CD4-positive, alpha-beta T cell (primary cell): ENCODE measurements around the gene DCUN1D1. TPM values are rescaled to one million over a fixed set of nuclear protein-coding genes. Genes with fewer than 3 reads are reported as not detected.

ENCODE experiments used
- ATAC-seq: fragments of 200-7000 bp; cut with Tn5 transposase; one replicate; pipeline ENCODE4 v1.10.0; 2022; ENCODE audit warnings: mild to moderate bottlenecking; ENCODE audit not compliant: poor library complexity
- CTCF ChIA-PET: fragments of 350-600 bp; sonication (Branson Sonifier 250); formaldehyde crosslinking; loops from one replicate; lab custom pipeline; 2021; ENCODE audit warnings: antibody characterized with exemption, inconsistent platforms; lab: Charles Lee
- POLR2A ChIA-PET: fragments of 350-600 bp; sonication (Branson Sonifier 250); formaldehyde crosslinking; loops from one replicate; lab custom pipeline; 2021; ENCODE audit warnings: antibody characterized with exemption, inconsistent platforms; lab: Charles Lee
- DNase-seq, 14 experiments: peaks; one replicate each; pipeline ENCODE4 v3.0.0-alpha.2; 2013 to 2020; ENCODE audit warnings: mixed read lengths in 2 of 14
- H3K27ac ChIP-seq, 2 donors: one replicate each; pipeline versions ENCODE4 v1.5.1 to v1.7.0; 2013; ENCODE audit warnings: low read length in 2 of 2, low read depth in 1 of 2, mild to moderate bottlenecking in 1 of 2
- H3K27me3 ChIP-seq, 2 experiments: 1 replicate in 1 of 2; 2 replicates in 1 of 2; pipeline versions ENCODE4 v1.6.1 to v1.7.0; 2013; ENCODE audit warnings: low read length in 2 of 2, control low read depth in 1 of 2, mild to moderate bottlenecking in 1 of 2, moderate library complexity in 1 of 2; ENCODE audit not compliant: insufficient read depth in 2 of 2, control insufficient read depth in 1 of 2
- H3K36me3 ChIP-seq: one replicate; pipeline ENCODE4 v1.6.1; 2013; ENCODE audit warnings: low read length, control low read depth; ENCODE audit not compliant: insufficient read depth
- H3K4me1 ChIP-seq: one replicate; pipeline ENCODE4 v1.6.1; 2013; ENCODE audit warnings: low read length, control low read depth; ENCODE audit not compliant: insufficient read depth
- H3K4me3 ChIP-seq: one replicate; pipeline ENCODE4 v1.5.1; 2013; ENCODE audit warnings: mild to moderate bottlenecking, low read length, moderate library complexity
- H3K9me3 ChIP-seq, 2 experiments: 1 replicate in 1 of 2; 2 replicates in 1 of 2; pipeline versions ENCODE4 v1.6.1 to v1.7.0; 2013; ENCODE audit warnings: low read length in 2 of 2, mild to moderate bottlenecking in 2 of 2, control low read depth in 1 of 2, moderate library complexity in 1 of 2; ENCODE audit not compliant: control insufficient read depth in 1 of 2, insufficient read depth in 1 of 2
- H3K27ac Mint-ChIP-seq: one replicate; pipeline ENCODE4 v1.8.0; 2020; ENCODE audit warnings: mixed read lengths
- H3K27me3 Mint-ChIP-seq: one replicate; pipeline ENCODE4 v1.8.0; 2021; ENCODE audit warnings: mixed read lengths
- H3K36me3 Mint-ChIP-seq: one replicate; pipeline ENCODE4 v1.8.0; 2021; ENCODE audit warnings: low read depth, mixed read lengths
- H3K4me1 Mint-ChIP-seq: one replicate; pipeline ENCODE4 v1.8.0; 2021; ENCODE audit warnings: low read depth, mixed read lengths
- H3K4me3 Mint-ChIP-seq: one replicate; pipeline ENCODE4 v1.8.0; 2020; ENCODE audit warnings: mild to moderate bottlenecking, mixed read lengths
- H3K9me3 Mint-ChIP-seq: one replicate; pipeline ENCODE4 v1.8.0; 2020; ENCODE audit warnings: mixed read lengths
- intact Hi-C, 2 experiments: fragments of 100-400 bp; cut with DNase I in 1 of 2; cut with micrococcal nuclease in 1 of 2; formaldehyde crosslinking; loops; one replicate each; pipeline versions ENCODE4 v1.15.1 to v1.9.0; 2023 to 2025; cut with DNase I, micrococcal nuclease
- polyA plus RNA-seq, 2 donors: library from polyadenylated mRNA; unstranded; fragments of 120-200 nt; gene quantifications; one replicate each; pipeline ENCODE4 v1.2.1, GENCODE V29; 2013
- total RNA-seq, 174 experiments: library from RNA in 2 of 174; stranded (reverse) in 2 of 174; gene quantifications; one replicate each; pipeline ENCODE4 v1.2.3 and lab custom pipeline; 2021 to 2026
- TF ChIP-seq, protein P1 (sequence below): fragments of 200-600 bp; IDR thresholded peaks from one replicate; pipeline ENCODE4 v1.8.0; 2022; ENCODE audit warnings: antibody characterized with exemption, mild to moderate bottlenecking

Gene DCUN1D1
- total RNA-seq (10 to 100 TPM; 35.4 to 38.9 TPM), total RNA-seq (lab: John Stamatoyannopoulos, UW) (32.4 to 87.2 (median 58.5) reads per million in 172 experiments)
- 15.4 TPM for polyA plus RNA-seq (2013, experiment 1 of 2)
- 18.1 TPM for polyA plus RNA-seq (2013, experiment 2 of 2)

DNA sequence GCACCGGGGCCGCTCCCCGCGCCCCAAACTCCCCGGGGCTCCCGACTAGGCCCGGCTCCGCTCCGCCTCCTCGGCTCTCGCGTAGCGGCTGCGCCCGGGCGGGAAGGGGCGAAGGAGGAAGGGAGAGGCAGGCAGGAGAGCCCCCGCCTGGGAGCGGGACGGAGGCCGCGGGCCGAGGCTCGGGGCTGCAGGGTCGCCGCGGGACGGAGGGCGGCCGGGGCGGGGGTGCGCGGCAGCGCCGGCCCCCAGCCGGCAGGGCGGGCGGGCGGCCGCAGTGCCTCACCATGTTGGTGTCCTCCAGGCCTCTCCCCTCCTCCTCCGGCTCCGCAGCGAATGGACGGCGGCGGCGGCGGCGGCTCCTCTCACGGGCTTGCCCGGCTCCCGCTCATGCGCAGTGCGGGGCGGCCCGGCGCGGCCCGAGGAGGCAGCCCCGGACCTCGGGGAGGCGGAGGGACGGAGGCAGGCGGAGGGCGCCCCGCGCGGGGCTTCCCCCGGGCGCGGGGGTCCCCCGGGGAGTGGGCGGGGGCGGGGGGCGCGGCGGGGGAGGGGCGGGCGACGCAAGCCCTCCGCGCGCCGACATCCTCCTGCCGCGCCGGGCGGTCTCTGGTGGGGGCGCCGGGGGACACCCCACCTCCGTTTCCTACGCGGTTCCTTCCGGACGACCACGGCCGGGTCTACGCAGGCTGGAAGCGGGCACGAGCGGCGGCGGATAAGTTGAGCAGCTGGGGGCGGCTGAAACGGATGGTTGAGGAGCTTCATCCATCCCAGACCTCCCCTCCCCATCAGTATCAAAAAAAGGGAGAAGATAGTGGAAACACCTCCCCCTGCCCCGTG, at the start of gene DCUN1D1:
Gene DCUN1D1, minus strand, starts transcription at position 335 of the 834 bp plus-strand sequence. Its CDS starts 49 bp downstream, at position 286.
- Mint-ChIP-seq H3K9me3 (no peaks in the 10 kb centered on the region), H3K27me3 (no peaks in the 10 kb centered on the region), H3K27ac (peak within 1 kb of the TSS; percentile 82), H3K4me1 (peaks cover 44% of the 10 kb centered on the region), H3K36me3 (peaks cover 9% of the 10 kb centered on the region), H3K4me3 (peak within 1 kb of the TSS; percentile 97)
- TF ChIP-seq, protein P1, sequence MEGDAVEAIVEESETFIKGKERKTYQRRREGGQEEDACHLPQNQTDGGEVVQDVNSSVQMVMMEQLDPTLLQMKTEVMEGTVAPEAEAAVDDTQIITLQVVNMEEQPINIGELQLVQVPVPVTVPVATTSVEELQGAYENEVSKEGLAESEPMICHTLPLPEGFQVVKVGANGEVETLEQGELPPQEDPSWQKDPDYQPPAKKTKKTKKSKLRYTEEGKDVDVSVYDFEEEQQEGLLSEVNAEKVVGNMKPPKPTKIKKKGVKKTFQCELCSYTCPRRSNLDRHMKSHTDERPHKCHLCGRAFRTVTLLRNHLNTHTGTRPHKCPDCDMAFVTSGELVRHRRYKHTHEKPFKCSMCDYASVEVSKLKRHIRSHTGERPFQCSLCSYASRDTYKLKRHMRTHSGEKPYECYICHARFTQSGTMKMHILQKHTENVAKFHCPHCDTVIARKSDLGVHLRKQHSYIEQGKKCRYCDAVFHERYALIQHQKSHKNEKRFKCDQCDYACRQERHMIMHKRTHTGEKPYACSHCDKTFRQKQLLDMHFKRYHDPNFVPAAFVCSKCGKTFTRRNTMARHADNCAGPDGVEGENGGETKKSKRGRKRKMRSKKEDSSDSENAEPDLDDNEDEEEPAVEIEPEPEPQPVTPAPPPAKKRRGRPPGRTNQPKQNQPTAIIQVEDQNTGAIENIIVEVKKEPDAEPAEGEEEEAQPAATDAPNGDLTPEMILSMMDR = no peak
- ChIA-PET CTCF (no interaction called here), POLR2A (interaction anchor here (0.9 to 1.5 kb wide), 4 partner anchors 9 to 187 kb away, joined by 3 to 5 read pairs (median 4); partner anchors contain the start of genes ATP11B and MCCC1)
- DNase-seq = peak; percentile 78 to 94 (median 86)
- ATAC-seq = peak; percentile 85
- Histone ChIP-seq H3K9me3 (no peaks in the 10 kb centered on the region), H3K27ac (peak within 1 kb of the TSS in 1 of 2 donors; percentile 39), H3K4me1 (peaks cover 31% of the 10 kb centered on the region), H3K27me3 (no peaks in the 10 kb centered on the region), H3K4me3 (peak within 1 kb of the TSS; percentile 93), H3K36me3 (no peaks in the 10 kb centered on the region)
- intact Hi-C loops = loop anchor here in 1 of 2 experiments (5.0 to 10.0 kb wide), 2 partner anchors 73 to 1194 kb away; partner anchors contain the start of gene AP2M1

DNA sequence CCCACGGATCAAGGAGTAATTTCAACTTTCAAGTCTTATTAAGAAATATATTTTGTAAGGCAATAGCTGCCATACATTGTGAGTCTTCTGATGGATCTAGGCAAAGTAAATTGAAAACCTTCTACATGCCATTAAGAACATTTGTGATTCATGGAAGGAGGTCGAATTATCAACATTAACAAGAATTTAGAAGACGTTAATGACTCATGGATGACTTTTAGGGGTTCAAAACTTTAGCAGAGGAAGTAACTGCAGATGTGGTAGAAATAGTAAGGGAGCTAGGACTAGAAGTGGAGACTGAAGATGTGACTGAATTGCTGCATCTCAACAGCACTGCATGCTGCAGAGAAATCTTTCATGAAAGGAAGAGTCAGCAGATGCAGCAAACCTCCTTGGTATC, 48.1 kb upstream of the DCUN1D1 start:
- Mint-ChIP-seq H3K9me3 (no peaks in the 10 kb centered on the region), H3K27me3 (no peaks in the 10 kb centered on the region), H3K36me3 (peaks cover 82% of the 10 kb centered on the region), H3K4me1 (no peaks in the 10 kb centered on the region), H3K27ac (no peak overlapping the region), H3K4me3 (no peak overlapping the region)
- H3K4me1 ChIP-seq = no peaks in the 10 kb centered on the region
- DNase-seq = no peak
- no peaks in the 10 kb centered on the region for H3K9me3 ChIP-seq
- ChIA-PET CTCF (no interaction called here), POLR2A (no interaction called here)
- no peaks in the 10 kb centered on the region for H3K27me3 ChIP-seq
- no peak for ATAC-seq
- intact Hi-C loops = loop anchor here in 1 of 2 experiments (10.0 kb wide), 1 partner anchor 124 kb away; no protein-coding TSS in a partner anchor
- no peak overlapping the region for H3K4me3 ChIP-seq
- peaks cover 35% of the 10 kb centered on the region for H3K36me3 ChIP-seq
- no peak overlapping the region for H3K27ac ChIP-seq
- TF ChIP-seq, protein P1 = no peak

DNA sequence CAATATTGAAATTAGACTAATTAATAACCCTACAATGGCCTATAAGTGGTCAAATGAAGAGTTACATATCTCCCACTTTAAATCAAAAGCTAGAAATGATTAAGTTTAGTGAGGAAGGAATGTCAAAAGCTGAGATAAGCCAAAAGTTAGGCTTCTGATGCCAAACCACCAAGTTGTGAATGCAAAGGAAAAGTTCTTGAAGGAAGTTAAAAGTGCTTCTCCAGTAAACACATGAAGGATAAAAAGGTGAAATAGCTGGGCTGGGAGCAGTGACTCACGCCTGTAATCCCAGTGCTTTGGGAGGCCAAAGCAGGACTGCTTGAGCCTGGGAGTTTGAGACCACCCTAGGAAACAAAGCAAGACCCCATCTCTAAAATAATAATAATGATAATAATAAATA, 46.9 kb upstream of the DCUN1D1 start:
- POLR2A ChIA-PET = no interaction called here
- Mint-ChIP-seq H3K4me1 (no peaks in the 10 kb centered on the region), H3K27ac (no peak overlapping the region), H3K36me3 (peaks cover 80% of the 10 kb centered on the region), H3K9me3 (no peaks in the 10 kb centered on the region), H3K4me3 (no peak overlapping the region), H3K27me3 (no peaks in the 10 kb centered on the region)
- no peak overlapping the region for H3K27ac ChIP-seq
- H3K27me3 ChIP-seq = no peaks in the 10 kb centered on the region
- CTCF ChIA-PET = no interaction called here
- no peaks in the 10 kb centered on the region for H3K9me3 ChIP-seq
- no peak for DNase-seq
- ATAC-seq = no peak
- intact Hi-C loops = loop anchor here in 1 of 2 experiments (10.0 kb wide), 1 partner anchor 122 kb away; no protein-coding TSS in a partner anchor
- H3K4me1 ChIP-seq = no peaks in the 10 kb centered on the region
- TF ChIP-seq, protein P1 = no peak
- H3K4me3 ChIP-seq = no peak overlapping the region
- peaks cover 34% of the 10 kb centered on the region for H3K36me3 ChIP-seq
